ENCODE results near the gene SSPN.

GRCh38 chr12:26156201-26156871 lies 39.0 kb upstream of the SSPN start:
- TF ChIP-seq CTCF (IDR thresholded peaks at IDR 0.05; ENCODE audit: poor library complexity, severe bottlenecking) = no peak
- TF ChIP-seq REST (IDR thresholded peaks at IDR 0.05; ENCODE audit: borderline replicate concordance) = no peak
- TF ChIP-seq TAF1 (IDR thresholded peaks at IDR 0.05; ENCODE audit: low read depth) = no peak
- no peak for TF ChIP-seq EZH2 (IDR thresholded peaks at IDR 0.05; ENCODE audit: borderline replicate concordance, insufficient read depth, low read length, poor library complexity, severe bottlenecking)
- no peak for TF ChIP-seq RAD21 (conservative IDR thresholded peaks at IDR 0.05)

All from neural cell (in vitro differentiated cells).